Embryonic facial prominence (tissue), 1 donor: Measurements from ENCODE around the gene URAD.

Experiments used
- DNase-seq: peaks from one replicate; pipeline ENCODE4 v3.0.0-alpha.2; 2016; ENCODE audit errors: extremely low spot score

URAD gene

GRCh38 chr13:28000567-28000966 lies 12.1 kb upstream of the URAD start:
- DNase-seq: no peak

GRCh38 chr13:27997904-27998522 lies 9.5 kb upstream of the URAD start:
- no peak for DNase-seq

GRCh38 chr13:27991881-27992280 lies 3.4 kb upstream of the URAD start:
- DNase-seq: no peak

- DNase-seq: no peak
These were observed 2.9 kb downstream of the URAD start for GRCh38 chr13:27985600-27985999.

GRCh38 chr13:27982361-27982760 lies 6.1 kb downstream of the URAD start:
- DNase-seq: no peak

GRCh38 chr13:27981006-27981708 lies 7.3 kb downstream of the URAD start:
- DNase-seq: no peak

GRCh38 chr13:27980280-27980998 lies 8.1 kb downstream of the URAD start:
- no peak for DNase-seq

- DNase-seq: no peak
These were observed 8.7 kb downstream of the URAD start for GRCh38 chr13:27979765-27980279.

- no peak for DNase-seq
These were observed 9.4 kb downstream of the URAD start for GRCh38 chr13:27979001-27979643.

- DNase-seq: no peak
These were observed 10.1 kb downstream of the URAD start for GRCh38 chr13:27978301-27978968.

GRCh38 chr13:27977476-27978300 lies 10.8 kb downstream of the URAD start:
- DNase-seq: no peak

- DNase-seq: no peak
These were observed 12.0 kb downstream of the URAD start for GRCh38 chr13:27976362-27977091.

- DNase-seq: no peak
These were observed 12.7 kb downstream of the URAD start for GRCh38 chr13:27975564-27976361.

GRCh38 chr13:27973961-27974662 lies 14.4 kb downstream of the URAD start:
- no peak for DNase-seq

- DNase-seq: no peak
These were observed 15.2 kb downstream of the URAD start for GRCh38 chr13:27973291-27973690.

- DNase-seq: no peak
These were observed 16.0 kb downstream of the URAD start for GRCh38 chr13:27972478-27972820.

GRCh38 chr13:27971776-27972477 lies 16.6 kb downstream of the URAD start:
- no peak for DNase-seq

- DNase-seq: no peak
These were observed 17.3 kb downstream of the URAD start for GRCh38 chr13:27971236-27971645.
